Suppressor macrophage (primary cell): ENCODE results near the gene C17orf107.
"Not testable (repeated sequence)": the region's sequence is repeated elsewhere in the genome, so short reads cannot be mapped to it uniquely, and the experiment has no call there.

Experiments used
- DNase-seq, 4 experiments: peaks; one replicate each; pipeline ENCODE4 v3.0.0-alpha.2; 2020 to 2022
- total RNA-seq, 17 experiments: gene quantifications; one replicate each; lab custom pipeline; 2026; ENCODE audit warnings: mixed read lengths in 6 of 17, inconsistent platforms in 3 of 17; lab: John Stamatoyannopoulos, UW

C17orf107 gene
- 0 to 6.2 (median 0.33) reads per million in 17 experiments for total RNA-seq

DNA sequence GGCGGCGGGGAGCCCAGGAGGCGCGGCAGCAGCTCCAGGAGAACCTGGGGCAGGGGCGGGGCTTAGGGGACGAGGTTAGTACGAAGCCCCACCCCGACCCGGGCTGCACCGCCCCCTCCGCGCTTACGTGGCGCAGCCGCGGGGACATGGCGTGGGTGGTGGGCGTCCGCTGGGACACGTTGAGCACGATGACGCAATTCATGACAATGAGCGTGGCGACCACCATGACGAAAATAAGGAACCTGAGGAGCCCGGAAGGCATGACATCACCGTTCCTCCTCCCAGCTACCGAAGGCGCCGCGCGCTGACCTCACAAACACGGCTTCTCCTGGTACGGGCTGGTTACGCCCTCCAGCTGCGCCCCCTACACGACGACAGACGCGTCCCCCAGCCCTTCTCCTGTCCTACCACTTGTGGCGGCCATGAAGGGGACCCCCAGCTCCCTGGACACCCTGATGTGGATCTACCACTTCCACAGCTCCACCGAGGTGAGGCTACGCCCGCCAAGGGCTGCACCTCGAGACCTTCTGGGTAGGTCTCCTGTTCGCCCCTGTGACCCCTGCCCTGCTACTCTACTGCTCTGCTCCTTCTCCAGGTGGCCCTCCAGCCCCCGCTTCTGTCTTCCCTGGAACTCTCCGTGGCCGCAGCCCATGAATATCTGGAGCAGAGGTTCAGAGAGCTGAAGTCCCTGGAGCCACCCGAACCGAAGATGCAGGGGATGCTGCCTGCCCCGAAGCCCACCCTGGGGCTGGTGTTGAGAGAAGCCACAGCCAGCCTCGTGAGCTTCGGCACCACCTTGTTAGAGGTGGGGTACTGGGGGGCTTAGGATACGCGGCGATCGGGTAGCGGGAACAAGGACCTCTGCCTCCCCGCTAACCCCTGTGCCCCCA, at the start of gene C17orf107:
TSS of gene C17orf107 (plus strand) at position 196 of the 890 bp plus-strand sequence. CDS start at position 423, 227 bp downstream.
- peak; percentile 97 to 99 (median 97) for DNase-seq

- no peak for DNase-seq
Measured at GRCh38 chr17:4850246-4850645, 49.1 kb upstream of the C17orf107 start.

GRCh38 chr17:4851084-4851483, 48.3 kb upstream of the C17orf107 start:
- no peak for DNase-seq

DNA sequence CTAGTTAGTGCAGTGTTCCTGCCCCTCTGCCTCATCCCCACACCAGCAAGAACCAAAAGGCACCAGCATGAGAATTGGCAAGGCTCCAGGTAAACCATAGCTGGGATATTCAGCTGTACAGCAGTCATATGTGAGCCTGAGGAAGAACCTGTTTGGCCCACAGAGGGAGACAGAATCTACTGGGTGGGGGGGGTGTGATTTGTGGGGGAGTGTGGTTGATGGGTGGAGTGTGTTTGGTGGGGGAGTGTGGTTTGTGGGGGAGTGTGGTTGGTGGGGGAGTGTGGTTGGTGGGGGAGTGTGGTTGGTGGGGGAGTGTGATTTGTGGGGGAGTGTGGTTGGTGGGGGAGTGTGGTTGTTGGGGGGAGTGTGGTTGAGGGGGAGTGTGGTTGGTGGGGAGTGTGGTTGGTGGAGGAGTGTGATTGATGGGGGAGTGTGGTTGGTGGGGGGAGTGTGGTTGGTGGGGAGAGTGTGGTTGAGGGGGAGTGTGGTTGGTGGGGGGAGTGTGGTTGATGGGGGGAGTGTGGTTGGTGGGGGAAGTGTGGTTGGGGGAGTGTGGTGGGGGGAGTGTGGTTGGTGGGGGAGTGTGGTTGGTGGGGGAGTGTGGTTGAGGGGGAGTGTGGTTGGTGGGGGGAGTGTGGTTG, 46.6 kb upstream of the C17orf107 start:
- DNase-seq = peak in 1 of 4 experiments; percentile 31

DNA sequence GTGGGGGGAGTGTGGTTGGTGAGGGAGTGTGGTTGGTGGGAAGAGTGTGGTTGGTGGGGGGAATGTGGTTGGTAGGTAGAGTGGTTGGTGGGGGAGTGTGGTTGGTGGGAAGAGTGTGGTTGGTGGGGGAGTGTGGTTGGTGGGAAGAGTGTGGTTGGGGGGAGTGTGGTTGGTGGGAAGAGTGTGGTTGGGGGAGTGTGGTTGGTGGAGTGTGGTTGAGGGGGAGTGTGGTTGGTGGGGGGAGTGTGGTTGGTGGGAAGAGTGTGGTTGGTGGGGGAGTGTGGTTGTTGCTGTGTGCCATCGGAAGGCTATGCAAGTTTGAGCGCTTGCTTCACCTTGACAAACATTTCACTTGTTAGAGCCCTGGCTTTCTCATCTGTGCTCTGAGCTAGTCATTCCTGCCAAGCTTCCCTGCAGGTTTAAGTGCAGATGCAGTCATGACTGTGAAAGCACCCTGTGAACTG, 46.1 kb upstream of the C17orf107 start:
- no peak for DNase-seq

GRCh38 chr17:4854111-4854681, 45.1 kb upstream of the C17orf107 start:
- DNase-seq = no peak

- DNase-seq = no peak
Measured at GRCh38 chr17:4856271-4856936, 42.9 kb upstream of the C17orf107 start.

- DNase-seq = no peak
Measured at GRCh38 chr17:4856937-4857314, 42.4 kb upstream of the C17orf107 start.

DNA sequence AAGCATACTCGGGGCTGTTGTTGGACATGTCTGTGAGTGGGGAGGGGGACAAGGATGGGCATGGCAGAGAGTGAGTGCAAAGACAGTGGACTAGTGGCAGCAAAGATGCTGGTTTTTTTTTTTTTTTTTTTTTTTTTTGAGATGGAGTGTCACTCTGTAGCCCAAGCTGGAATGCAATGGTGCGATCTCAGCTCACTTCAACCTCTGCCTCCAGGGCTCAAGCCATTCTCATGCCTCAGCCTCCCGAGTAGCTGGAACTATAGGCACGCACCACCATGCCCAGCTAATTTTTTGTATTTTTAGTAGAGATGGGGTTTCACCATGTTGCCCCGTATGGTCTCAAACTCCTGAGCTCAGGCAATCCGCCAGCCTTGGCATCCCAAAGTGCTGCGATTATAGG, 42.0 kb upstream of the C17orf107 start:
- DNase-seq = not testable (repeated sequence)

GRCh38 chr17:4858068-4858881, 41.1 kb upstream of the C17orf107 start:
- peak; percentile 32 to 56 (median 40) for DNase-seq

DNA sequence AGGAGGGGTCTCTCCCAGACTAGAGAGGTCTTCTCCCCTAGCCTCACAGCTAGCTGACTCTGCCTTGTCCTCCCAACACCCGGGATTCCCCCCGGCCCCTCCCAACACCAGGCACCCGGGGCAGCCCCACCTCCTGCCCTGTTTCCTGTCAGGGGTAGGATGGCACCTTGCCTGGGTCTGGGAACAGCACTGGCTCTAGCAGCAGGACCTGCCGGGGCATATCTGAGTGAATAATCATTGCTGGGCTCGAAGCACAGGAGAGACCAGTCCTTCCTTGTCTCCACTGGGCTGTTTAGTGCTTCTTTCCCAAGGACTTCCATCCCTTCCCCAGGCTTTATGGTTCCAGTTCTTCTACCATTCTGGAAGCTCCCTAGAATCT, 40.5 kb upstream of the C17orf107 start:
- DNase-seq = no peak

DNA sequence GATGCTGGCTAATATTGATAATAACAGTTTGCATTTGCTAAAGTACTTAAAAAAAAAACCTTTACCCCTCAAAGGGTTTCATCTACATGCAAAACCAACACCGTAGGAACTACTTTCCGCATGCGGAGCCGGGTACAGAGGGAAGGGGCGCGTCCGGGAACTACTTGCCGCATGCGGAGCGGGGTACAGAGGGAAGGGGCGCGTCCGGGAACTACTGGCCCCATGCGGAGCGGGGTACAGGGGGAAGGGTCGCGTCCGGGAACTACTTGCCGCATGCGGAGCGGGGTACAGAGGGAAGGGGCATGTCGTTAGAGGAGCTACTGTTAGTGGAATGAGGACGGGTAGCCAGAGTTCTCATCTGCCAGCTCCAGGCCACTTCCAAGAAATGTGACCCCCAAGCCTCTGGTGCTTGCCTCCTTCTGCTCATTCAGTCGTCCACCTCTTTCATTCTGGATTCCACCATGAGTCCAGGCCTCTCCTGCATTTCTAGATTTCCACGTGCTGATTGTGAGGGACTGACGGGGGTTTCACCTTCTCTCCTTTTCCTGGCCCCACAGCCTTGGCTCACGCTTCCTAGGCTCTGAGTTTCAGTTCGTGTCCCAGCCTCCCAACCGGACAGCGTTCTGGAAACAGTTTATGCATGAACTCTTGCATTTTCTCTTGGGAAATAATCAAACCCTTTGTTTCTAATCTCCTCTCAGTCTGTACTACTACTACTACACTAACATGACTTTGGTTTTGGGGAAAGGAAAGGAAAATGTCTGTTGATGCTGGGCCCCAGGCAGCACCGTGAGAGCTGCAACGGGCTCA, 39.3 kb upstream of the C17orf107 start:
- no peak for DNase-seq

DNA sequence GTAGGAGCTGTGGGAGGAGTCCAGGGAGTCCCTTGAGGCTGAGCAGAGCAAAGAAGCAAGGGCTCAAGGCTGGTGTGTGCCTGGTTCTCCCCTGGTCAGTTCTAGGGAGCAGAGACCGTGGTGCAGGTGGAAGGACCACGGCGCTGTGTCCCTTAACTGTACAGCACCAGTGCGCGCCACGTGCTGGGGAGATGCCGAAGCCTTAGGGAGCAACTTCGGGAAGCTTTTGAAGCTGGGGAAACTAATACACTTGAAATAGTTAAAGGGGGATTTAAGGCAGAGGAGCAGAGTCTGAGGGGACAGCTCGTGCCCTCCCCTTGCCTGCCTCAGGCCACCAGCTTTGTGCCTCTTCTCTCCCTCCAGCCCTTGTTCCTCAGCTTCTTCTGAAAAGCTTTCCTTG, 38.7 kb upstream of the C17orf107 start:
- no peak for DNase-seq

- no peak for DNase-seq
Measured at GRCh38 chr17:4861052-4861451, 38.3 kb upstream of the C17orf107 start.

DNA sequence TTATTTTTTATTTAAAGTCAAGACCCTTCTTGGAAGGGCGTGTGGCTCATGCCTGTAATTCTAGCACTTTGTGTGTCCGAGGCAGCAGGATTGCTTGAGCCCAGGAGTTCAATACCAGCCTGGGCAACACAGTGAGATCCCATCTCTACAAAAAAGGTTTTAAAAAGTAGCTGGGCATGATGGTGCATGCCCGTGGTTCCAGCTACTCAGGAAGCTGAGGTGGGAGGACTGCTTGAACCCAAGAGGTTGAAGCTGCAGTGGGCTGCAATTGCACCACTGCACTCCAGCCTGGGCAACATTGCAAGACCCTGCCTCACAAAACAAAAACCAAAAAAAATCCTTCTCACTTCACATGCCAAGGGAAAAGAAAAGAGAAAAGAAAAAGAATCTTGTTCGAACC, 36.6 kb upstream of the C17orf107 start:
- DNase-seq = no peak

GRCh38 chr17:4863321-4863720, 36.0 kb upstream of the C17orf107 start:
- DNase-seq = no peak

GRCh38 chr17:4867535-4867934, 31.8 kb upstream of the C17orf107 start:
- DNase-seq = not testable (repeated sequence)

DNA sequence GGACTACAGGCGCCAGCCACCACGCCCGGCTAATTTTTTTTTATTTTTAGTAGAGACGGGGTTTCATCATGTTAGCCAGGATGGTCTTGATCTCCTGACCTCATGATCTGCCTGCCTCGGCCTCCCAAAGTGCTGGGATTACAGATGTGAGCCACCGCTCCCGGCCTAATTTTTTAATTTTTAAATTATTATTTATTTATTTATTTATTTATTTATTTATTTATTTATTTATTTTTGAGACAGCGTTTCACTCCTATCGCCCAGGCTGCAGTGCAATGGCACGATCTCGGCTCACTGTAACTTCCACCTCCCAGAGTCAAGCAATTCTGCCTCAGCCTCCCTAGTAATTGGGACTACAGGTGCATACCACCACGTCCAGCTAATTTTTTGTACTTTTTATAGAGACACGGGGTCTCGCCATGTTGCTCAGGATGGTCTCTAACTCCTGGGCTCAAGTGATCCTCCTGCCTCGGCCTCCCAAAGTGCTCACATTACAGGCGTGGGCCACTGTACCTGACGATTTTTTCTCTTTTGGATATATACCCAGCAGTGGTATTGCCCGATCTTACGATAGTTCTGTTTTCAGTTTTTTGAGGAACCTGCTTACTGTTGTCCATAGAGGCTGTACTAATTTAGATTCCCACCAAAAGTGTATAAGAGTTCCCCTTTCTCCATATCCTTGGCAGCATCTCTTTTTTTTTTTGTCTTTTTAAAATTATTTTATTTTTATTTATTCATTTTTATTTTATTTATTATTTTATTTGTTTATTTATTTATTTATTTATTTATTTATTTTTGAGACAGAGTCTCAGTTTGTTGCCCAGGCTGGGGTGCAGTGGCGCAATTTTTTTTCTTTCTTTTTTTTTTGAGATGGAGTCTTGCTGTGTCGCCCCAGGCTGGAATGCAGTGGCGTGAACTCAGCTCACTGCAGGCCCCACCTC, 30.0 kb upstream of the C17orf107 start:
- DNase-seq = peak in 3 of 4 experiments; percentile 30 to 70 (median 67)

GRCh38 chr17:4870855-4871254, 28.5 kb upstream of the C17orf107 start:
- peak; percentile 20 to 76 (median 42) for DNase-seq

GRCh38 chr17:4872786-4873185, 26.6 kb upstream of the C17orf107 start:
- DNase-seq = peak; percentile 75 to 89 (median 85)
